C4-2B (cell line): ENCODE measurements around the gene HS6ST1.

Experiments
- H3K27ac ChIP-seq: fragments of 450-650 bp; 2 replicates; pipeline ENCODE4 v1.5.1; 2017
- ZFX ChIP-seq: fragments of 450-650 bp; IDR thresholded peaks from 2 replicates; pipeline ENCODE4 v1.6.1; 2017
- TF ChIP-seq, protein P1 (sequence below): fragments of 450-650 bp; conservative IDR thresholded peaks from 2 replicates; pipeline ENCODE4 v1.5.1; 2017; ENCODE audit warnings: mild to moderate bottlenecking

HS6ST1 gene

DNA sequence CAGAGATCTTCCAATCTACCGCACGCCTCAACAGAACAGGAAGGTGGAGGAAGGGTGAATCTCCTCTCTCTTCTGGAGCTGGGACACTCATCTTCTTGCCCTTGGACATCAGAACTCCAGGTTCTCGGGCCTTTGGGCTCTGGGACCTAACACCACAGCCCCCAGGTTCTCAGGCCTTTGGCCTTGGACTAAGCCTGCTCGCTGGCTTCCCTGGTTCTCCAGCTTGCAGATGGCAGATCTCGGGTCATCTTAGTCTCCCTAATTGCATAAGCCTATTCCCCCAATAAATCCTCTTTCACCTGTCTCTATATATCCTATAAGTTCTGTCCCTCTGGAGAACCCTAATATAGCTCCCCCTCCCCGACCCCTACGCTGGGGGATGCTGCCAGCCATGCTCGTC, 14.8 kb downstream of the HS6ST1 start:
- peak overlapping the region; percentile 91 for H3K27ac ChIP-seq
- no peak for TF ChIP-seq ZFX
- TF ChIP-seq, protein P1, sequence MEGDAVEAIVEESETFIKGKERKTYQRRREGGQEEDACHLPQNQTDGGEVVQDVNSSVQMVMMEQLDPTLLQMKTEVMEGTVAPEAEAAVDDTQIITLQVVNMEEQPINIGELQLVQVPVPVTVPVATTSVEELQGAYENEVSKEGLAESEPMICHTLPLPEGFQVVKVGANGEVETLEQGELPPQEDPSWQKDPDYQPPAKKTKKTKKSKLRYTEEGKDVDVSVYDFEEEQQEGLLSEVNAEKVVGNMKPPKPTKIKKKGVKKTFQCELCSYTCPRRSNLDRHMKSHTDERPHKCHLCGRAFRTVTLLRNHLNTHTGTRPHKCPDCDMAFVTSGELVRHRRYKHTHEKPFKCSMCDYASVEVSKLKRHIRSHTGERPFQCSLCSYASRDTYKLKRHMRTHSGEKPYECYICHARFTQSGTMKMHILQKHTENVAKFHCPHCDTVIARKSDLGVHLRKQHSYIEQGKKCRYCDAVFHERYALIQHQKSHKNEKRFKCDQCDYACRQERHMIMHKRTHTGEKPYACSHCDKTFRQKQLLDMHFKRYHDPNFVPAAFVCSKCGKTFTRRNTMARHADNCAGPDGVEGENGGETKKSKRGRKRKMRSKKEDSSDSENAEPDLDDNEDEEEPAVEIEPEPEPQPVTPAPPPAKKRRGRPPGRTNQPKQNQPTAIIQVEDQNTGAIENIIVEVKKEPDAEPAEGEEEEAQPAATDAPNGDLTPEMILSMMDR: no peak

DNA sequence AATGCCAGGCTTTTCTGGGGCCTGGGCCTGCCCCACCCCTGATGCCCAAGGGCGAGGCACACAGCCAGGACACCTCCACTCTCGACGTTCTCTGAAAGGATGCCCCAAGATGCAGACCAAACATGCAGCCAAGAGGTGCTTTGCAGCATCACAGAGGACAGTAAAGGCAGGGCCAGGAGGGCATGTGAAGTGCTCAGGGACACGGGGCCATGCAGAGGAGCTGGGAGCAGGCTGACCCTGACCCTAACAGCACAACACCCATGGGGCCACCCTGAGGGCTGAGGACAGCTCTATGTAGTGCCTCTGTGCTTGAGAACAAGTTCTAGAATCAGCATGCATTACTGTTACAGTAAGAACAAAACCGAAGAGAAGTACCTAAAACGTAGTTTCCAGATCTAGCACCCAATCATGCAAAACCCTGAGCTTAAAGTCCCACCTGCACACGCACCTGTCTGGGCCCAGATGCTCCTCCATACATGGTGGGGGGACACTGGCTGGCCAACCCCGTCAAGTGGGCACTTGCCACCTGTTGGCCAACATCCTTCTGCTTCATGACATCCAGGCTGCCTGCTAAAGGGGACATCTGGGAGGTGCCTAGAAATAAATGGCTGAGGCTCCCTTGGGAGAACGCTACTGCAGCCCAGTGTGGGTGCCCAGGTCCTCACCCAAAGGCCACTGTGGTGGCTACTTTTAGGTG, 15.4 kb downstream of the HS6ST1 start:
- no peak overlapping the region for H3K27ac ChIP-seq
- TF ChIP-seq, protein P1: no peak
- TF ChIP-seq ZFX: no peak

DNA sequence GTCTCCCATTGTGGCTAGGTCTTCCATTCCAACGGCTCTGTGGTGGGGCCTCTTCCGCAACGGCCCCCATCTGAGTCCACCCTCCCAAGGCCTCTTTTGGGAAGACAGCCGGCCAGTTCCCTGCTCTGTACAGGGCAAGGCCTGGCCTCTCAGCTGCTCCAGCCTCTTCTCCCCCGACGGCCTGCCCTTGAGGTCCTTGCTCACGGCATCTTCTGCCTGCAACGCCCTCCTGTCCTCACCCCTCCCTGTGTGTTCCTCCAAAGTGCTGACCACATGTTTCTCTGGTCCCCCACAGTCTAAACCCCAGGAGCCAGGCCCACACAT, 16.0 kb downstream of the HS6ST1 start:
- no peak overlapping the region for H3K27ac ChIP-seq
- TF ChIP-seq ZFX: no peak
- TF ChIP-seq, protein P1: no peak

DNA sequence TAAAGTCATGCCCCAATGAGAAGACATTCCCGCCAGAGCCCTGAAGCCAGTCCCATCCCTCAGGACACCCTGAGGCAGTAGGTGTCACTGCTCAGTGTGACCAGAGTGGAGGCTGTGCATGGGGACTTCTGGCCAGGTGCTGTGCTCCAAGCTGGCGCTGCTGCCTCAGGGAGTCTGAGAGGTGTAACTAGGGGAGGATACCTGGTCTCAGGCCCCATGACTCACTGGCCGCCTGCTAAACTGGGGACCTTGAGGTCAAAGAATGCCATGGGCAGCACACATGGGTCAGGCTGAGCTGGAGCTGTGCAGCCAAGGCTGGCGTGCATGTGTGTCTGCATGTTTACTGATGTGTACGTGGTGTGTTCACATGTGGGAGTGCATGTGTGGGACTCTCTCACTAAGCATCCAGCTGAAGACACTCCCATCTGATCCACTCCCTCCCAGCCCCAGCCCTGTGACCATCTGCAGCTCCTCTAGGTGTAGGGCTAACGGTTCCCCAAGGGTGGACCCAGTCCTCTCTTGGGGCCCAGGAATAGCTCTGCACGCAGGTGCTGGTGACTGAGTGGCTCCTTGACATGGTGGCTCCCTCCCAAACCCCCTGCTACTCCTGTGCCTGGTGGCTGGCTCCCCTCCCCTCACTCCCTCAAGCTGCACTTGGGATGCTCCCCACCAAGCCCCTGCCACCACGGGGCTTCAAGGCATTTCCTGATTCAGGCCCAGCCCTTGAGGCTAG, 16.5 kb downstream of the HS6ST1 start:
- TF ChIP-seq, protein P1: no peak
- no peak overlapping the region for H3K27ac ChIP-seq

DNA sequence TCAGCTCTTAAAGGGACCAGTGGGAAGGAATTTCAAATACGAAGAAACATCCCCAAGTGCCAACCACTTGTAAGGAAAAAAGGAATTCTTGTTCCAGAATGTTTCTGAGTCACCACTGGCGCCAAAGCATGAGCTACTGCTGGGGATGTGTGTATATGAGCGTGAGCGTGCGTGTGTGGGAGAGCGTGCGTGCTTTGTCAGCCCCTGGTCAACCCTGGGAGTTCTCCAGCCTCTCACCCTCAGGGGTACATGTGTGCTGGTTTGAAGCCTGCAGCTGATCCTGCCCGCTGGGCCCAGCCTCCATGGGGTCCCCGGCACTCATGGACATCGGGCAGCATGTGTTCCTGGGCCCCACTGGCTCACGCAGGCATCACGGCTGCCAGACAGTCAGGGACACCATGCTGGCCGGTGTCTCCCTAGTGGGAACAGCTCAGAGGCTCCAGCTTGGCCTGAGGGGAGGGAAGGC, 17.1 kb downstream of the HS6ST1 start:
- no peak for TF ChIP-seq ZFX
- TF ChIP-seq, protein P1: no peak
- H3K27ac ChIP-seq: no peak overlapping the region

DNA sequence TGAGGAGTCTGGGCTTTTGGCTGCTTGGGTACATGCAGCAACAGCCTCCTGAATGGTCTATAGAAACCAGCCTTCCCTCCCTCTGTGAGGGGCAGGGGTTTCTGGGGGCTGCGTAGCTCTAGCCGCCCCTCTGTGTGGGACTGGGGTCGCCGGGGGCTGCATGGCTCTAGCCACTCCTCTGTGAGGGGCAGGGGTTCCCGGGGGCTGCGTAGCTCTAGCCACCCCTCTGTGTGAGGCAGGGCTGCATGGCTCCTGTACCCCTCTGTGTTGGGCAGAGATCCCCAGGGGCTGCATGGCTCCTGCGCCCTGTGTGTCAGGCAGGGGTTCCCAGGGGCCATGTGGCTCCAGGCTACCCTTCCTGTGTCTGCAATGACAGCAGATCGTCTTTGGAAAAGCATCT, 17.6 kb downstream of the HS6ST1 start:
- H3K27ac ChIP-seq: no peak overlapping the region

More for the DNA sequence above, 17.6 kb downstream of the HS6ST1 start:
- TF ChIP-seq ZFX: no peak
- TF ChIP-seq, protein P1: no peak
